Activated gamma-delta T cell treated with anti-CD3 and anti-CD28 coated beads, Interleukin-2, amount 50 U/mL, for 16 hours (primary cell): ENCODE measurements around the gene MON1B.

Experiments
- DNase-seq: peaks from one replicate; pipeline ENCODE4 v3.0.0-alpha.2; 2020; ENCODE audit warnings: low read depth

The MON1B gene

DNA sequence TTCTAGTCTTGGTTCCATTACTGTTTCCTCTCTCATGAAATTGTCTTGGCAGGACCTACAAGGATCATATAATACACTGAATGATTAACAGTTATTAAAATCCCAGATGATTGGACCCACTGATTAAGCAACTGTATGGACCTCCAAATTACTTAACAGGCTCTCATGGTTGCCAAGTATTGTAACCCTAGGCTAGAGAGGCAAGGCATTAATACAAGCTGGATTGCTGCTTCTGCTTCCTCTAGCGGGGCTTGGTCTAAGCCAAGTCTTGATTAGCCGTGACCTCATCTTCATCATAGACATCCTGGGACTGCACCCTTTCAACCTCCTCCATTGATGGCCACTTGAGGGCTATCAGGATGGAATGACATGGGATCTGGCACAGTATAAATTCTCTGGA, 55.2 kb downstream of the MON1B start:
- no peak for DNase-seq

DNA sequence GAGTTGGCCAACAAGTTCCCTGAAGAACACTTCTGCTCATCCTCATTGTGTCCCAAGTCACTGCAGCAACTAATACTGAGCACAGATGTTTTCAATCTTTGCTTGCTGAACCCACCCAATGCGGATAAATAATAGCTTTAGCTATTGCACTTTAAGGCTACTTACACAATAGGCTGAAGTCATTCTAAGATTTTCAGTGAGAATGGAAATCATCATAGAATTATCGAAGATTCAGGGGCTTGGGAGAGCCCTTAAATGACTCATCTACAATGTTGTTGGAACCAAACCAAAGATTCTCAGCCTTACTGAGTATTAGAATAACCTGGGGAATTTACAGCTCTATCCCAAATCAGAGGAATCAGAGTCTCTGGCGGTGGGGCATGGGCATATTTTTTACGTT, 59.4 kb downstream of the MON1B start:
- no peak for DNase-seq
